HepG2 (cell line): ENCODE results near the gene PLIN4. TPM values are rescaled to one million over a fixed set of nuclear protein-coding genes. Genes with fewer than 3 reads are reported as not detected.

Experiments
- BRD4 ChIP-seq: sonication (generic); formaldehyde crosslinking; IDR thresholded peaks from 2 replicates; pipeline ENCODE4 v1.4.0; 2020; ENCODE audit warnings: missing genetic modification reagents
- DMAP1 ChIP-seq: IDR thresholded peaks from 2 replicates; pipeline ENCODE4 v1.6.1; 2016
- IKZF1 ChIP-seq: fragments of 450-650 bp; IDR thresholded peaks from 2 replicates; pipeline ENCODE4 v1.7.1; 2016
- IRF2 ChIP-seq: IDR thresholded peaks from 2 replicates; pipeline ENCODE4 v1.6.1; 2018; ENCODE audit warnings: missing genetic modification reagents, missing compliant biosample characterization
- NFYB ChIP-seq: sonication (generic); formaldehyde crosslinking; IDR thresholded peaks from 2 replicates; pipeline ENCODE4 v1.4.0; 2020; ENCODE audit warnings: missing genetic modification reagents
- RBM39 ChIP-seq: fragments of 200-400 bp; formaldehyde crosslinking; IDR thresholded peaks from one replicate; pipeline ENCODE4 v1.6.1; 2018; ENCODE audit warnings: antibody characterized with exemption, mild to moderate bottlenecking, low read depth, low read length; ENCODE audit not compliant: poor library complexity, severe bottlenecking
- SMARCC2 ChIP-seq: fragments of 450-650 bp; IDR thresholded peaks from 2 replicates; pipeline ENCODE4 v1.6.1; 2017; ENCODE audit warnings: antibody characterized with exemption, mild to moderate bottlenecking
- WIZ ChIP-seq: sonication (generic); formaldehyde crosslinking; IDR thresholded peaks from 2 replicates; pipeline ENCODE4 v1.5.1; 2020; ENCODE audit warnings: mild to moderate bottlenecking, missing genetic modification reagents
- YEATS4 ChIP-seq: sonication (generic); formaldehyde crosslinking; IDR thresholded peaks from 2 replicates; pipeline ENCODE4 v1.4.0; 2020; ENCODE audit warnings: missing genetic modification reagents, borderline replicate concordance
- ZBTB20 ChIP-seq: sonication (generic); formaldehyde crosslinking; IDR thresholded peaks from 2 replicates; pipeline ENCODE4 v1.8.1; 2023; ENCODE audit warnings: missing genetic modification reagents, low read depth, mild to moderate bottlenecking, borderline replicate concordance
- ZNF572 ChIP-seq: sonication (generic); formaldehyde crosslinking; IDR thresholded peaks from 2 replicates; pipeline ENCODE4 v1.5.1; 2020; ENCODE audit warnings: mild to moderate bottlenecking, missing genetic modification reagents
- ZNF841 ChIP-seq: sonication (generic); formaldehyde crosslinking; IDR thresholded peaks from 2 replicates; pipeline ENCODE4 v1.8.1; 2023; ENCODE audit warnings: missing genetic modification reagents, borderline replicate concordance
- ZSCAN21 ChIP-seq: sonication (generic); formaldehyde crosslinking; IDR thresholded peaks from 2 replicates; pipeline ENCODE4 v1.8.0; 2022; ENCODE audit warnings: mild to moderate bottlenecking, missing genetic modification reagents, moderate library complexity, borderline replicate concordance
- ZSCAN25 ChIP-seq: sonication (generic); formaldehyde crosslinking; IDR thresholded peaks from 2 replicates; pipeline ENCODE4 v1.8.0; 2022; ENCODE audit warnings: mild to moderate bottlenecking, missing genetic modification reagents
- polyA plus RNA-seq, 8 experiments: library from polyadenylated mRNA; depleted of rRNA in 3 of 8; stranded (reverse) in 7 of 8; unstranded in 1 of 8; fragments of >200 nt; fragmentation: Illumina TruSeq in 4 of 8; extraction: Trizol in 4 of 8; gene quantifications; 2 replicates each; pipeline versions ENCODE4 v1.2.1 to v1.2.3, GENCODE V29; 2011 to 2016; ENCODE audit warnings: low read depth in 4 of 8, missing spikeins in 1 of 8, mixed read lengths in 1 of 8; ENCODE audit not compliant: insufficient read depth in 1 of 8
- total RNA-seq, 5 experiments: library from RNA; depleted of rRNA; stranded (reverse); fragments of >200 nt; fragmentation: Illumina TruSeq; extraction: Trizol; gene quantifications; 2 replicates each; pipeline ENCODE4 v1.2.3, GENCODE V29; 2016; ENCODE audit warnings: low read depth in 1 of 5
- TF ChIP-seq, protein P1 (sequence below), 2 experiments: sonication (generic) in 1 of 2; formaldehyde crosslinking in 1 of 2; IDR thresholded peaks; 2 replicates each; pipeline versions ENCODE4 v1.6.1 to v1.9.0; 2014 to 2022; ENCODE audit warnings: antibody characterized with exemption in 1 of 2, borderline replicate concordance in 1 of 2, inconsistent platforms in 1 of 2, low read depth in 1 of 2, missing genetic modification reagents in 1 of 2
- TF ChIP-seq, protein P2 (sequence below): sonication (generic); formaldehyde crosslinking; IDR thresholded peaks from 2 replicates; pipeline ENCODE4 v1.5.0; 2020; ENCODE audit warnings: missing genetic modification reagents, mild to moderate bottlenecking, borderline replicate concordance
- TF ChIP-seq, protein P3 (sequence below): sonication (generic); formaldehyde crosslinking; IDR thresholded peaks from 2 replicates; pipeline ENCODE4 v1.4.0; 2020; ENCODE audit warnings: missing genetic modification reagents
- TF ChIP-seq, protein P4 (sequence below): IDR thresholded peaks from 2 replicates; pipeline ENCODE4 v1.6.1; 2016; ENCODE audit warnings: low read depth, borderline replicate concordance
- TF ChIP-seq, protein P5 (sequence below): sonication (generic); IDR thresholded peaks from 2 replicates; pipeline ENCODE4 v1.6.1; 2016; ENCODE audit warnings: low read depth, borderline replicate concordance

PLIN4 gene
- total and polyA plus RNA-seq, 2 of the 13 experiments (the other 11 are each of a cell fraction or from before 2014, with no cell fraction given): 1.1 to 1.3 TPM

DNA sequence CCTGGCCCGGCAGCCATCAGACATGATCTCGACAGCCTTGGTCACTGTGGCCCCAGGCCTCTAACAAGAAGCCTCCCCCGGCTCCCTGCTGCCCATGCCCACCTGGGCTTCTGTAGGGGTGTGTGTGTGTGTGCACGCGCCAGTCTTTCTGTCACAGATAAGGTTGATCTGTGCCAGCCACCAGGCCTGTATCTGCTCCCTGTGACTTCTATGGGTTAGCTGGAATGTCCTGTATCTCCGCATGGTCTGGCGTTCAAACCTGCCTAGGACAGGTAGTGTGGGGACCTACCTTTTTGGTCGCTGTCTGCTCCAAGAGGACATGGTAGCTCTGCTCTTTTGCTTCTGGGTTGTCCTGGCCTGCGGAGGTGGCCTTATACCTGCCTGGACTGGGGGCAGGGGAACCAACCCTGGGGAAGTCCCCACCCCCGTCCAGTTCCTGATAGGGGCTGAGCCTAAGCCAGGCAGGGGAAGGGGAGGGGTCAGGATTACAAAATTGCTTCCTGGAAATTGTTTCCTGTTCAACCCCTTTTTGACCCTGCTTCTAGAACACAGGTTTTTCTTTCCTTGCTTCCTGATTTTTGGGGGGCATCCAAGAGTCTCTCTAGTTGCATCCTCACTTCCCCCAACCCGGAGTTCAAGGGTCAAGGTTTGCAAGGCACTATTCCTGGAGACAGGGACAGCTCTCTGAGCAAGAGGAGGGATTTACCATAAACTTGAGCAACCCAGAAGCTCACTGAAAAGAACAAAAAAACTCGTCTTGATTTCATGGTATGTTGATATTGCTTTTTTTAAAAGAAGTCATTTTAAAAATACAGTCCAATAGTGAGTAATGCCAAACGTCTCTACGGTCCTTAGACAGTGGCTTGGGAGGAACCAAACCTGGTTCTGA, 21.7 kb upstream of the PLIN4 start, which contains the start of gene LRG1 (continued):
- TF ChIP-seq, protein P1, sequence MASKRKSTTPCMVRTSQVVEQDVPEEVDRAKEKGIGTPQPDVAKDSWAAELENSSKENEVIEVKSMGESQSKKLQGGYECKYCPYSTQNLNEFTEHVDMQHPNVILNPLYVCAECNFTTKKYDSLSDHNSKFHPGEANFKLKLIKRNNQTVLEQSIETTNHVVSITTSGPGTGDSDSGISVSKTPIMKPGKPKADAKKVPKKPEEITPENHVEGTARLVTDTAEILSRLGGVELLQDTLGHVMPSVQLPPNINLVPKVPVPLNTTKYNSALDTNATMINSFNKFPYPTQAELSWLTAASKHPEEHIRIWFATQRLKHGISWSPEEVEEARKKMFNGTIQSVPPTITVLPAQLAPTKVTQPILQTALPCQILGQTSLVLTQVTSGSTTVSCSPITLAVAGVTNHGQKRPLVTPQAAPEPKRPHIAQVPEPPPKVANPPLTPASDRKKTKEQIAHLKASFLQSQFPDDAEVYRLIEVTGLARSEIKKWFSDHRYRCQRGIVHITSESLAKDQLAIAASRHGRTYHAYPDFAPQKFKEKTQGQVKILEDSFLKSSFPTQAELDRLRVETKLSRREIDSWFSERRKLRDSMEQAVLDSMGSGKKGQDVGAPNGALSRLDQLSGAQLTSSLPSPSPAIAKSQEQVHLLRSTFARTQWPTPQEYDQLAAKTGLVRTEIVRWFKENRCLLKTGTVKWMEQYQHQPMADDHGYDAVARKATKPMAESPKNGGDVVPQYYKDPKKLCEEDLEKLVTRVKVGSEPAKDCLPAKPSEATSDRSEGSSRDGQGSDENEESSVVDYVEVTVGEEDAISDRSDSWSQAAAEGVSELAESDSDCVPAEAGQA (IDR thresholded peaks at IDR 0.05; ENCODE audit: low read depth): no peak
- TF ChIP-seq, protein P1 (CRISPR knock-in tag; IDR thresholded peaks at IDR 0.05; ENCODE audit: borderline replicate concordance): no peak
- TF ChIP-seq BRD4 (CRISPR knock-in tag): no peak
- TF ChIP-seq NFYB (CRISPR knock-in tag): peak; percentile 58; the same call in 1 of the 2 replicates
- TF ChIP-seq, protein P2, sequence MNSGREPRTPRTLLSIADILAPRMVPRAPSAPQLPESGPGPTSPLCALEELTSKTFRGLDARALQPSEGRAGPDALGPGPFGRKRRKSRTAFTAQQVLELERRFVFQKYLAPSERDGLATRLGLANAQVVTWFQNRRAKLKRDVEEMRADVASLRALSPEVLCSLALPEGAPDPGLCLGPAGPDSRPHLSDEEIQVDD (CRISPR knock-in tag): no peak
- no peak for TF ChIP-seq YEATS4
- peak; percentile 67; the same call in 1 of the 2 replicates for TF ChIP-seq IRF2 (CRISPR knock-in tag)
- no peak for TF ChIP-seq SMARCC2
- no peak for TF ChIP-seq RBM39
- TF ChIP-seq ZSCAN21: peak; percentile 61; the same call in 1 of the 2 replicates
- TF ChIP-seq, protein P3, sequence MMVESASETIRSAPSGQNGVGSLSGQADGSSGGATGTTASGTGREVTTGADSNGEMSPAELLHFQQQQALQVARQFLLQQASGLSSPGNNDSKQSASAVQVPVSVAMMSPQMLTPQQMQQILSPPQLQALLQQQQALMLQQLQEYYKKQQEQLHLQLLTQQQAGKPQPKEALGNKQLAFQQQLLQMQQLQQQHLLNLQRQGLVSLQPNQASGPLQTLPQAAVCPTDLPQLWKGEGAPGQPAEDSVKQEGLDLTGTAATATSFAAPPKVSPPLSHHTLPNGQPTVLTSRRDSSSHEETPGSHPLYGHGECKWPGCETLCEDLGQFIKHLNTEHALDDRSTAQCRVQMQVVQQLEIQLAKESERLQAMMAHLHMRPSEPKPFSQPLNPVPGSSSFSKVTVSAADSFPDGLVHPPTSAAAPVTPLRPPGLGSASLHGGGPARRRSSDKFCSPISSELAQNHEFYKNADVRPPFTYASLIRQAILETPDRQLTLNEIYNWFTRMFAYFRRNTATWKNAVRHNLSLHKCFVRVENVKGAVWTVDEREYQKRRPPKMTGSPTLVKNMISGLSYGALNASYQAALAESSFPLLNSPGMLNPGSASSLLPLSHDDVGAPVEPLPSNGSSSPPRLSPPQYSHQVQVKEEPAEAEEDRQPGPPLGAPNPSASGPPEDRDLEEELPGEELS (CRISPR knock-in tag): peak; percentile 68
- no peak for TF ChIP-seq ZNF841 (CRISPR knock-in tag)
- no peak; the same call in 1 of the 2 replicates for TF ChIP-seq ZBTB20
- TF ChIP-seq IKZF1: no peak
- no peak for TF ChIP-seq ZSCAN25 (CRISPR knock-in tag)
- TF ChIP-seq DMAP1: peak; percentile 34; the same call in 1 of the 2 replicates
- no peak for TF ChIP-seq ZNF572
- TF ChIP-seq, protein P4, sequence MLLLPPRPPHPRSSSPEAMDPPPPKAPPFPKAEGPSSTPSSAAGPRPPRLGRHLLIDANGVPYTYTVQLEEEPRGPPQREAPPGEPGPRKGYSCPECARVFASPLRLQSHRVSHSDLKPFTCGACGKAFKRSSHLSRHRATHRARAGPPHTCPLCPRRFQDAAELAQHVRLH: peak; percentile 32; the same call in 1 of the 2 replicates
- TF ChIP-seq, protein P5, sequence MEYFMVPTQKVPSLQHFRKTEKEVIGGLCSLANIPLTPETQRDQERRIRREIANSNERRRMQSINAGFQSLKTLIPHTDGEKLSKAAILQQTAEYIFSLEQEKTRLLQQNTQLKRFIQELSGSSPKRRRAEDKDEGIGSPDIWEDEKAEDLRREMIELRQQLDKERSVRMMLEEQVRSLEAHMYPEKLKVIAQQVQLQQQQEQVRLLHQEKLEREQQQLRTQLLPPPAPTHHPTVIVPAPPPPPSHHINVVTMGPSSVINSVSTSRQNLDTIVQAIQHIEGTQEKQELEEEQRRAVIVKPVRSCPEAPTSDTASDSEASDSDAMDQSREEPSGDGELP: peak; percentile 8; the same call in 1 of the 2 replicates
- TF ChIP-seq WIZ (CRISPR knock-in tag): no peak
